Lower leg skin (tissue), 3 donors: ENCODE results near the gene DNAH6.

ENCODE experiments used
- POLR2A ChIP-seq, 2 donors: fragments of 450-650 bp; IDR thresholded peaks; one replicate each; pipeline ENCODE4 v1.6.1; 2016 to 2017; ENCODE audit warnings: antibody characterized with exemption in 2 of 2, mild to moderate bottlenecking in 1 of 2, moderate library complexity in 1 of 2
- TF ChIP-seq, protein P1 (sequence below), 3 donors: fragments of 450-650 bp; IDR thresholded peaks; one replicate each; pipeline ENCODE4 v1.5.1; 2016; ENCODE audit warnings: antibody characterized with exemption in 3 of 3, mild to moderate bottlenecking in 3 of 3, moderate library complexity in 2 of 3

DNA sequence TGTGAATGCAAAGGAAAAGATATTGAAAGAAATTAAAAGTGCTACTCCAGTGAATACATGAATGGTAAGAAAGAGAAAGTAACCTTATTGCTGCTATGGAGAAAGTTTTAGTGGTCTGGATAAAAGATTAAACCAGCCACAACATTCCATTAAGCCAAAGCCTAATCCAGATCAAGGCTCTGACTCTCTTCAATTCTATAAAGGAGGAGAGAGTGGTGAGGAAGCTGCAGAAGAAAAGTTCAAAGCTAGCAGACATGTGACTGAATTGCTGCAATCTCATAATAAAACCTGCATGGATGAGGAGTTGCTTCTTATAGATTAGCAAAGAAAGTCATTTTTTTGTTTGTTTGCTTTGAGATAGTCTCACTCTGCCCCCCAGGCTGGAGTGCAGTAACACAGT, 130.2 kb downstream of the DNAH6 start:
- TF ChIP-seq POLR2A (IDR thresholded peaks at IDR 0.05) = no peak
- TF ChIP-seq, protein P1, sequence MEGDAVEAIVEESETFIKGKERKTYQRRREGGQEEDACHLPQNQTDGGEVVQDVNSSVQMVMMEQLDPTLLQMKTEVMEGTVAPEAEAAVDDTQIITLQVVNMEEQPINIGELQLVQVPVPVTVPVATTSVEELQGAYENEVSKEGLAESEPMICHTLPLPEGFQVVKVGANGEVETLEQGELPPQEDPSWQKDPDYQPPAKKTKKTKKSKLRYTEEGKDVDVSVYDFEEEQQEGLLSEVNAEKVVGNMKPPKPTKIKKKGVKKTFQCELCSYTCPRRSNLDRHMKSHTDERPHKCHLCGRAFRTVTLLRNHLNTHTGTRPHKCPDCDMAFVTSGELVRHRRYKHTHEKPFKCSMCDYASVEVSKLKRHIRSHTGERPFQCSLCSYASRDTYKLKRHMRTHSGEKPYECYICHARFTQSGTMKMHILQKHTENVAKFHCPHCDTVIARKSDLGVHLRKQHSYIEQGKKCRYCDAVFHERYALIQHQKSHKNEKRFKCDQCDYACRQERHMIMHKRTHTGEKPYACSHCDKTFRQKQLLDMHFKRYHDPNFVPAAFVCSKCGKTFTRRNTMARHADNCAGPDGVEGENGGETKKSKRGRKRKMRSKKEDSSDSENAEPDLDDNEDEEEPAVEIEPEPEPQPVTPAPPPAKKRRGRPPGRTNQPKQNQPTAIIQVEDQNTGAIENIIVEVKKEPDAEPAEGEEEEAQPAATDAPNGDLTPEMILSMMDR (IDR thresholded peaks at IDR 0.05) = no peak
